GM10847 (cell line): ENCODE results near the gene DNAJC11.

Experiments used
- POLR2A ChIP-seq: IDR thresholded peaks from 2 replicates; pipeline ENCODE4 v1.6.1; 2011; ENCODE audit not compliant: insufficient read length; ENCODE audit errors: extremely low read depth

Gene DNAJC11

GRCh38 chr1:6623269-6623965 lies 78.2 kb downstream of the DNAJC11 start:
- TF ChIP-seq POLR2A, result no peak

GRCh38 chr1:6622396-6623152 lies 79.0 kb downstream of the DNAJC11 start:
- TF ChIP-seq POLR2A, result no peak

GRCh38 chr1:6621429-6622391 lies 79.9 kb downstream of the DNAJC11 start:
- TF ChIP-seq POLR2A, result no peak

GRCh38 chr1:6619045-6619444 lies 82.6 kb downstream of the DNAJC11 start:
- TF ChIP-seq POLR2A, result no peak

GRCh38 chr1:6614929-6615785 lies 86.5 kb downstream of the DNAJC11 start:
- TF ChIP-seq POLR2A, result no peak

GRCh38 chr1:6614019-6614928 lies 87.3 kb downstream of the DNAJC11 start:
- TF ChIP-seq POLR2A, result no peak

- no peak for TF ChIP-seq POLR2A
Observed at GRCh38 chr1:6613361-6614018, 88.1 kb downstream of the DNAJC11 start, which contains the start of gene PHF13. PHF13 (plus strand) TSS chr1:6613731; CDS start chr1:6614067, 336 bp downstream.

GRCh38 chr1:6612641-6613360 lies 88.8 kb downstream of the DNAJC11 start:
- no peak for TF ChIP-seq POLR2A

GRCh38 chr1:6603915-6604558 lies 97.6 kb downstream of the DNAJC11 start:
- no peak for TF ChIP-seq POLR2A

GRCh38 chr1:6603238-6603914 lies 98.2 kb downstream of the DNAJC11 start:
- no peak for TF ChIP-seq POLR2A

- peak; percentile 78 for TF ChIP-seq POLR2A
Observed at GRCh38 chr1:6602669-6603237, 98.9 kb downstream of the DNAJC11 start, which contains the start of gene KLHL21. KLHL21 (minus strand) TSS chr1:6602869; CDS start chr1:6602817, 52 bp downstream.
